K562 (cell line): ENCODE data around the gene HSD17B12. TPM values are rescaled to one million over a fixed set of nuclear protein-coding genes. Genes with fewer than 3 reads are reported as not detected.

Source experiments
- ATAC-seq: fragments of 200-7000 bp; cut with Tn5 transposase; 3 replicates; pipeline ENCODE4 v1.9.1; 2020; ENCODE audit warnings: moderate library complexity
- BruUV-seq: library from RNA; stranded (reverse); fragments of 400-500 nt; replicated peaks from 2 replicates; lab custom pipeline; 2021; lab: Mats Ljungman, UMichigan
- CTCF ChIA-PET: fragments of 300-600 bp; formaldehyde crosslinking; extraction: SDS; loops from one replicate; lab custom pipeline; 2021; ENCODE audit warnings: low intra/inter-chr PET ratio; lab: Yijun Ruan, JAX
- POLR2A ChIA-PET: fragments of 300-600, 350-650 bp; sonication (Branson Sonifier 250); formaldehyde crosslinking; extraction: SDS; loops from one replicate; lab custom pipeline; 2021; ENCODE audit warnings: antibody characterized with exemption, inconsistent platforms; lab: Yijun Ruan, JAX
- DNase-seq, 4 experiments: peaks; one replicate each; pipeline versions ENCODE4 v3.0.0 to v3.0.0-alpha.2; 2011 to 2018; ENCODE audit warnings: low spot score in 3 of 4, mixed read lengths in 3 of 4; ENCODE audit errors: extremely low read depth in 1 of 4
- FAIRE-seq: peaks from 2 replicates; lab custom pipeline; 2011; peaks lifted over from hg19 to GRCh38; lab: Jason Lieb, UNC
- H2AFZ ChIP-seq: 2 replicates; pipeline ENCODE4 v1.6.0; 2011; ENCODE audit warnings: low read depth, low read length, control low read depth, inconsistent platforms
- H3K27ac ChIP-seq: fragments of 200-600 bp; 3 replicates; pipeline ENCODE4 v1.8.0; 2011; ENCODE audit warnings: low read depth, mild to moderate bottlenecking, control low read depth, inconsistent platforms, low read length, moderate library complexity, mixed read lengths; ENCODE audit errors: extremely low read depth
- H3K27me3 ChIP-seq, 2 experiments: fragments of 300-600 bp in 1 of 2; 2 replicates in 1 of 2; 3 replicates in 1 of 2; pipeline versions ENCODE4 v1.6.0 to v1.8.0; 2011; ENCODE audit warnings: inconsistent platforms in 2 of 2, low read length in 2 of 2, mild to moderate bottlenecking in 1 of 2, mixed read lengths in 1 of 2, moderate library complexity in 1 of 2; ENCODE audit not compliant: control insufficient read depth in 2 of 2, insufficient read depth in 2 of 2
- H3K36me3 ChIP-seq: fragments of 300-600 bp; 3 replicates; pipeline ENCODE4 v1.8.0; 2011; ENCODE audit warnings: mild to moderate bottlenecking, low read length, inconsistent platforms; ENCODE audit not compliant: control insufficient read depth, insufficient read depth
- H3K4me1 ChIP-seq, 2 experiments: fragments of 200-600 bp in 1 of 2; replicated peaks in 1 of 2; 2 replicates in 1 of 2; 3 replicates in 1 of 2; pipeline versions ENCODE4 v1.5.1 to v1.8.0; 2011; ENCODE audit warnings: inconsistent platforms in 2 of 2, low read length in 2 of 2, mild to moderate bottlenecking in 1 of 2, mixed read lengths in 1 of 2, moderate library complexity in 1 of 2; ENCODE audit not compliant: control insufficient read depth in 2 of 2, insufficient read depth in 2 of 2
- H3K4me2 ChIP-seq: 2 replicates; pipeline ENCODE4 v1.6.1; 2011; ENCODE audit warnings: low read length, control low read depth, inconsistent platforms, mixed read lengths; ENCODE audit not compliant: insufficient read depth
- H3K4me3 ChIP-seq: fragments of 200-600 bp; sonication (generic), shearing (Covaris generic); 2 replicates; pipeline ENCODE4 v1.5.1; 2016; ENCODE audit warnings: control low read depth, inconsistent platforms
- H3K79me2 ChIP-seq: fragments of 200-600 bp; 3 replicates; pipeline ENCODE4 v1.8.0; 2011; ENCODE audit warnings: low read length, inconsistent platforms; ENCODE audit not compliant: control insufficient read depth, insufficient read depth
- H3K9ac ChIP-seq, 2 experiments: 2 replicates each; pipeline versions ENCODE4 v1.6.0 to v1.6.1; 2011; ENCODE audit warnings: low read depth in 2 of 2, low read length in 2 of 2, control low read depth in 1 of 2, inconsistent platforms in 1 of 2, mild to moderate bottlenecking in 1 of 2, mixed read lengths in 1 of 2; ENCODE audit not compliant: insufficient read depth in 1 of 2
- H3K9me1 ChIP-seq: one replicate; pipeline ENCODE4 v1.6.0; 2011; ENCODE audit warnings: inconsistent platforms, mild to moderate bottlenecking, low read length, moderate library complexity; ENCODE audit not compliant: control insufficient read depth, insufficient read depth
- H3K9me3 ChIP-seq: replicated peaks from 2 replicates; pipeline ENCODE4 v1.5.1; 2011; ENCODE audit warnings: low read depth, low read length, inconsistent platforms; ENCODE audit not compliant: control insufficient read depth, insufficient read depth
- H4K20me1 ChIP-seq: replicated peaks from 2 replicates; pipeline ENCODE4 v1.6.1; 2011; ENCODE audit warnings: low read length, inconsistent platforms, mixed read lengths; ENCODE audit not compliant: control insufficient read depth, insufficient read depth
- CEBPB ChIP-seq: fragments of 450-650 bp; IDR thresholded peaks from 2 replicates; pipeline ENCODE4 v1.6.1; 2016; ENCODE audit warnings: missing genetic modification characterization, missing compliant biosample characterization
- GTF2E2 ChIP-seq: fragments of 200-800 bp; sonication (Bioruptor generic); IDR thresholded peaks from 2 replicates; pipeline ENCODE4 v1.6.1; 2016; ENCODE audit warnings: missing genetic modification characterization, missing compliant biosample characterization
- NFE2 ChIP-seq: IDR thresholded peaks from 2 replicates; pipeline ENCODE4 v1.6.1; 2014; ENCODE audit warnings: antibody characterized with exemption, low read depth
- PHF20 ChIP-seq: fragments of 450-650 bp; IDR thresholded peaks from 2 replicates; pipeline ENCODE4 v1.6.1; 2018; ENCODE audit not compliant: partially characterized antibody
- POU5F1 ChIP-seq: fragments of 150-350 bp; IDR thresholded peaks from 2 replicates; pipeline ENCODE4 v1.6.1; 2014; ENCODE audit warnings: borderline replicate concordance, low read length, low read depth, mild to moderate bottlenecking; ENCODE audit not compliant: partially characterized antibody
- SMAD3 ChIP-seq: fragments of 450-650 bp; formaldehyde crosslinking; conservative IDR thresholded peaks from 2 replicates; pipeline ENCODE4 v1.4.0; 2020; ENCODE audit warnings: mild to moderate bottlenecking
- SRSF1 ChIP-seq: fragments of 200-400 bp; formaldehyde crosslinking; IDR thresholded peaks from 2 replicates; pipeline ENCODE4 v1.6.1; 2017; ENCODE audit warnings: mild to moderate bottlenecking, low read depth, low read length, moderate library complexity
- ZNF212 ChIP-seq: fragments of 450-650 bp; formaldehyde crosslinking; IDR thresholded peaks from 2 replicates; pipeline ENCODE4 v1.4.0; 2020; ENCODE audit warnings: mild to moderate bottlenecking
- ZNF57 ChIP-seq: fragments of 450-650 bp; formaldehyde crosslinking; IDR thresholded peaks from 2 replicates; pipeline ENCODE4 v1.4.0; 2020; ENCODE audit warnings: mild to moderate bottlenecking, moderate library complexity
- ZNF780A ChIP-seq: fragments of 250-450 bp; sonication (Bioruptor Pico); IDR thresholded peaks from 2 replicates; pipeline ENCODE4 v1.5.0; 2021; ENCODE audit warnings: mild to moderate bottlenecking
- WGBS: fragments of 100-300 bp; shearing (Covaris generic); methylation state at CpG from one replicate; pipeline ENCODE4 v1.1.6; 2016; ENCODE audit warnings: low coverage, mixed read lengths; ENCODE audit not compliant: insufficient coverage; ENCODE audit errors: missing lambda C conversion rate; 5-methylcytosine and 5-hydroxymethylcytosine counted together
- in situ Hi-C: fragments of 300-500 bp; cut with MboI; formaldehyde crosslinking; loops from 4 replicates; pipeline ENCODE4 v1.15.0; 2018; ENCODE audit warnings: inconsistent platforms, mixed read lengths
- intact Hi-C: fragments of 100-400 bp; cut with micrococcal nuclease; formaldehyde crosslinking; loops from 2 replicates; pipeline ENCODE4 v1.14.2; 2022
- polyA plus RNA-seq, 8 experiments: library from polyadenylated mRNA; depleted of rRNA in 4 of 8; stranded (reverse) in 5 of 8; unstranded in 3 of 8; fragments of >200 nt; fragmentation: Nextera tagmentation in 2 of 8; fragmentation: Illumina TruSeq in 1 of 8; extraction: Ambion mirVana in 2 of 8; extraction: Trizol in 1 of 8; gene quantifications; 2 replicates each; pipeline versions ENCODE4 v1.2.1 to v1.2.3, GENCODE V29; 2011 to 2014; ENCODE audit warnings: inconsistent platforms in 1 of 8, missing spikeins in 1 of 8
- total RNA-seq, 7 experiments: library from RNA; depleted of rRNA in 6 of 7; stranded (reverse); fragments of >200 nt in 6 of 7; fragmentation: Illumina TruSeq in 2 of 7; extraction: Trizol in 2 of 7; gene quantifications; 2 replicates each; pipeline versions ENCODE4 v1.2.1 to v1.2.3, GENCODE V29; 2011 to 2021; ENCODE audit warnings: low replicate concordance in 1 of 7
- TF ChIP-seq, protein P1 (sequence below): sonication (generic); formaldehyde crosslinking; IDR thresholded peaks from 2 replicates; pipeline ENCODE4 v1.8.0; 2022; ENCODE audit warnings: mild to moderate bottlenecking, missing genetic modification reagents

Gene HSD17B12
- total and polyA plus RNA-seq, 9 of the 15 experiments (the other 6 are each of a cell fraction or from before 2014, with no cell fraction given) = 9.1 to 34.5 (median 23.3) TPM

DNA sequence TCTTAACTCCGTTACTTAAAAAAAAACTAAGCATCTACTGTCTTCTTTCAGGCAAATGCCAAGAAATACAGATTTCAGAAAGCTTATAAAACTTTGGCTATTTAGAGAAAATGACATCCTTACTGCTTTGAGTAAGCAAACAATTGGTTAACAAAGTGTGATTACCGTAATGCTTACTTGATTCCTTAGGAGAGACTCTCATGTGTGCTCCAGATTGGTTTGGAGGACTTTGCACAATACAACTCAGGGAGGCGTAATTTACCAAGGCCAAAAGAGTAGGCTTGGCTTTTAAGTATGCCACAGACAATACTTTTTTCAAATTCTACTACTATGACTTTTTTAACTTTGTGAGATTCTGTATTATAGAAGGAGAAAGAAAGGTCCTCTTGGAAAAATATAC is 123.2 kb downstream of the HSD17B12 start:
- BruUV-seq = no TSS peak
- 14% methylated on average over 3 of the region's 3 CpGs for WGBS
- intact Hi-C loops = loop anchor here (5.0 kb wide), 1 partner anchor 226 kb away; no protein-coding TSS in a partner anchor

More for the DNA sequence above, 123.2 kb downstream of the HSD17B12 start:
- H3K4me1 ChIP-seq = no peaks in the 10 kb centered on the region
- ChIA-PET POLR2A (interaction anchor here (0.9 kb wide), 1 partner anchor 225 kb away, joined by 4 read pairs; no protein-coding TSS in a partner anchor), CTCF (no interaction called here)
- H2AFZ ChIP-seq = no peak overlapping the region
- DNase-seq (no peak), FAIRE-seq (no peak), ATAC-seq (no peak)
- no peak overlapping the region for H3K4me2 ChIP-seq
- no peaks in the 10 kb centered on the region for H3K9me1 ChIP-seq
- in situ Hi-C loops = loop anchor here (10.0 kb wide), 1 partner anchor 219 kb away; no protein-coding TSS in a partner anchor
- no peak overlapping the region for H3K9ac ChIP-seq
- no peaks in the 10 kb centered on the region for H3K36me3 ChIP-seq
- no peak overlapping the region for H3K27ac ChIP-seq
- no peak for TF ChIP-seq POU5F1
- no peak for TF ChIP-seq ZNF780A (CRISPR knock-in tag)
- no peak for TF ChIP-seq SMAD3 (CRISPR knock-in tag)
- no peak for TF ChIP-seq GTF2E2 (tag)
- no peak for TF ChIP-seq CEBPB (tag)
- TF ChIP-seq PHF20 = no peak
- TF ChIP-seq NFE2 = no peak
- no peak for TF ChIP-seq ZNF212 (CRISPR knock-in tag)
- TF ChIP-seq, protein P1, sequence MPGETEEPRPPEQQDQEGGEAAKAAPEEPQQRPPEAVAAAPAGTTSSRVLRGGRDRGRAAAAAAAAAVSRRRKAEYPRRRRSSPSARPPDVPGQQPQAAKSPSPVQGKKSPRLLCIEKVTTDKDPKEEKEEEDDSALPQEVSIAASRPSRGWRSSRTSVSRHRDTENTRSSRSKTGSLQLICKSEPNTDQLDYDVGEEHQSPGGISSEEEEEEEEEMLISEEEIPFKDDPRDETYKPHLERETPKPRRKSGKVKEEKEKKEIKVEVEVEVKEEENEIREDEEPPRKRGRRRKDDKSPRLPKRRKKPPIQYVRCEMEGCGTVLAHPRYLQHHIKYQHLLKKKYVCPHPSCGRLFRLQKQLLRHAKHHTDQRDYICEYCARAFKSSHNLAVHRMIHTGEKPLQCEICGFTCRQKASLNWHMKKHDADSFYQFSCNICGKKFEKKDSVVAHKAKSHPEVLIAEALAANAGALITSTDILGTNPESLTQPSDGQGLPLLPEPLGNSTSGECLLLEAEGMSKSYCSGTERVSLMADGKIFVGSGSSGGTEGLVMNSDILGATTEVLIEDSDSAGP (CRISPR knock-in tag) = no peak
- no peak for TF ChIP-seq ZNF57 (CRISPR knock-in tag)
- TF ChIP-seq SRSF1 = no peak
- H3K4me3 ChIP-seq = no peak overlapping the region
- no peaks in the 10 kb centered on the region for H3K27me3 ChIP-seq
- no peaks in the 10 kb centered on the region for H3K9me3 ChIP-seq
- H3K79me2 ChIP-seq = no peaks in the 10 kb centered on the region
- H4K20me1 ChIP-seq = no peaks in the 10 kb centered on the region
